Mucosa of descending colon (tissue), 3 donors: ENCODE results near the gene TYW1B. TPM values are rescaled to one million over a fixed set of nuclear protein-coding genes. Genes with fewer than 3 reads are reported as not detected.
A peak's percentile ranks its signal among the peaks of the same experiment; 100 is the strongest.
"Not testable (repeated sequence)": the region's sequence is repeated elsewhere in the genome, so short reads cannot be mapped to it uniquely, and the experiment has no call there.

Experiments used
- ATAC-seq: fragments of 200-7000 bp; cut with Tn5 transposase; one replicate; pipeline ENCODE4 v1.9.1; 2020; ENCODE audit warnings: mild to moderate bottlenecking, moderate library complexity
- DNase-seq, 3 donors: peaks; one replicate each; pipeline ENCODE4 v3.0.0-alpha.2; 2020
- H3K36me3 ChIP-seq: fragments of 200-600 bp; one replicate; pipeline ENCODE4 v1.8.0; 2021; ENCODE audit warnings: low read depth, mild to moderate bottlenecking
- H3K4me1 ChIP-seq: fragments of 200-600 bp; one replicate; pipeline ENCODE4 v1.8.0; 2021; ENCODE audit warnings: low read depth, mild to moderate bottlenecking
- H3K4me3 ChIP-seq: fragments of 200-600 bp; one replicate; pipeline ENCODE4 v1.8.0; 2021; ENCODE audit warnings: mild to moderate bottlenecking
- H3K9me3 ChIP-seq: fragments of 200-600 bp; one replicate; pipeline ENCODE4 v1.8.0; 2021; ENCODE audit warnings: mild to moderate bottlenecking
- CTCF ChIP-seq: fragments of 200-600 bp; IDR thresholded peaks from one replicate; pipeline ENCODE4 v1.8.0; 2022; ENCODE audit warnings: antibody characterized with exemption, mild to moderate bottlenecking
- intact Hi-C, 2 donors: fragments of 100-400 bp; cut with DNase I in 1 of 2; cut with micrococcal nuclease in 1 of 2; formaldehyde crosslinking; loops; one replicate each; pipeline versions ENCODE4 v1.11.0 to v1.11.1; 2022; cut with DNase I, micrococcal nuclease
- total RNA-seq, 3 donors: library from RNA; stranded (reverse); fragmentation: NEBNext Ultra II Directional in 2 of 3; extraction: Animal tissue kit (Norgen Biotek cat#: 25700) in 2 of 3; gene quantifications; one replicate each; pipeline versions ENCODE4 v1.2.1 to v1.2.4, GENCODE V29; 2021 to 2023
- donor health status: DM: no; HTN: no; CAD: no; lungs with moderate emphysema.
- donor health status: DM: no; HTN: no; CAD: no.
- donor health status: DM: no; HTN: yes; CAD: no.

The TYW1B gene
- total RNA-seq, 3 donors from 2014 or later, result 2.5 to 6.3 (median 3.5) TPM

- Histone ChIP-seq H3K4me1 (no peaks in the 10 kb centered on the region), H3K36me3 (no peaks in the 10 kb centered on the region), H3K9me3 (no peaks in the 10 kb centered on the region), H3K4me3 (no peak overlapping the region)
- TF ChIP-seq CTCF, result no peak
- intact Hi-C loops, result no loop called here
- no peak for ATAC-seq
- no peak for DNase-seq
Observed at GRCh38 chr7:72674394-72674793, 153.6 kb downstream of the TYW1B start.

DNA sequence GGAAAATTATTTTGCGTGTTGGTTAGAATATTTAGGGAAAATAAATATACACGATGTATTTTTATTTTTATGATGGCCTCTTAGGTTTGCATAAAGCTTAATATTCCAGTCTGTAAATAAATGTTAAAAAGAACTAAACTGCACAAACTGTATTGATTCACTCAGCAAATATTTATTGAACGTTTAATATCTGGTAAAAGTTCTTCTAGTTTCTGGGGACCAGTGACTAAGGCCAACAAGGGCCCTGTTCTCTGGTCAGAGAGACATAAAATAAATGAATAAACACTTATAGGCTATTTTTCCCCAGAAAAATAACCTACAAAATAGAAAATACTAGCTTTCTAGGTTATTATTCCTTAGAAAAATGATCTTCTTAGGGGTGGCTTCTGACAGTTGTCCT, 157.2 kb downstream of the TYW1B start:
- DNase-seq, intact Hi-C loops, H3K4me3 ChIP-seq, H3K36me3 ChIP-seq, ATAC-seq, H3K4me1 ChIP-seq, H3K9me3 ChIP-seq: not testable (repeated sequence)

- H3K4me3 ChIP-seq, ATAC-seq, H3K9me3 ChIP-seq, intact Hi-C loops, H3K36me3 ChIP-seq, DNase-seq, H3K4me1 ChIP-seq: not testable (repeated sequence)
Observed at GRCh38 chr7:72668435-72668834, 159.6 kb downstream of the TYW1B start.

DNA sequence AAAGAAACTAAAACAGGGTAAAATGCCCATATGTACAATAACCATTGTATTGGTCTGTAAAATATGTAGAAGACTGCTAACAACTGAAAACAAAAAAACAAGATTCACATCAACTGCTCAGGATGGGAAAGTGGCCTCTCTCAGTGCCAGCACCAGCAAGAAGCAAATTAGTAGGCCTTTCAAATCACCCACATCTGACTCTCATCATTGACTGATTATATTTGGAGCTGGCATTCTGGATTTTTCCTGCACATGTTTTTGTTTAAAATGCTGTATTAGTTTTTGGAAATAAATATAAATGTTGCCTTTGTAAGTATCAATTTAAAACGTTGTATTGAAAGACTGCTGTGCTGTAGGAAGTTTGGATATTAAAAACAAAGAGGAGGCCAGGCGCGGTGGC, 161.0 kb downstream of the TYW1B start:
- intact Hi-C loops, ATAC-seq: not testable (repeated sequence)

DNA sequence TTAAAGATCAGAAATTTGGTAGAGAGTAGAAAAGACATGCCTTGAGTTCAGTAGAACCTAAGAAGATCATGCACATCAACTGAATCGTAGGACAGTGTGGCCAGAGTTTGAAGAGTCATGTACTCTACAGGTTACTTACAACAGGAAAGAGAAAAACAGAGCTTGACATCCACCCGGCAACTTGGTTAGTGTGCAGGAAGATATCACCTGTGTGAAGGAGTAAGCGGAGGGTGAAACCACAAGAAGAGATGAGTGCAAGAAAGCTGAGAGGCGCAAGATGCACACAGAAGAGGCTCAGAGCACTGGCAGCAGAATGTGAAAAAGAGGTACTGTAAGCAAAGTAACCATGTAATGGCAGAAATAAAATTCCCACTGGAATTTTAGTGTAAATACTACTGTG, 179.4 kb downstream of the TYW1B start:
- H3K4me3 ChIP-seq, H3K4me1 ChIP-seq, intact Hi-C loops, H3K36me3 ChIP-seq, H3K9me3 ChIP-seq, ATAC-seq, DNase-seq: not testable (repeated sequence)

More for the DNA sequence above, 161.0 kb downstream of the TYW1B start:
- not testable (repeated sequence) for H3K4me1 ChIP-seq, H3K36me3 ChIP-seq, H3K4me3 ChIP-seq, H3K9me3 ChIP-seq, DNase-seq

DNA sequence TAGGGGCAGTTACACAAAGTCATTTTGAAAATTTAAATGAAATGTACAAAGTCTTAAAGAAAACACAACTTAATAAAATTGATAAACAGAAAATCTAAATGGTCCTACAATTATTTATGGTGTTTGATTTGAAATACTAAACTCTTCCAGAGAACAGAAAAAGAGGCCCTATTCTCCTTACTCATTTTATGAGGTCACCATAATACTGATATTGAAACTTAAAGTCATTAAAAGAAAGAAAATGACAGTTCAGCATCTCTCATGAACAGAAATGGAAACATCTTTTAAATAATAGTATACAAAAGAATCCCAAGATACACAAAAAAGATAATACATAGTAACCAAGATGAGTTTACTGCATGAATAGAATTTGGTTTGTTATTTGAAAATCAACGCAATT, 184.3 kb downstream of the TYW1B start:
- H3K4me1 ChIP-seq, H3K9me3 ChIP-seq, H3K4me3 ChIP-seq, H3K36me3 ChIP-seq, intact Hi-C loops, DNase-seq, ATAC-seq: not testable (repeated sequence)

- H3K4me1 ChIP-seq, H3K4me3 ChIP-seq, intact Hi-C loops, H3K36me3 ChIP-seq, DNase-seq, H3K9me3 ChIP-seq: not testable (repeated sequence)
- peak; percentile 45 for ATAC-seq
Observed at GRCh38 chr7:72641485-72642248, 186.3 kb downstream of the TYW1B start.

GRCh38 chr7:72640740-72641139, 187.3 kb downstream of the TYW1B start:
- ATAC-seq, H3K36me3 ChIP-seq, H3K4me1 ChIP-seq, H3K9me3 ChIP-seq, intact Hi-C loops, H3K4me3 ChIP-seq, DNase-seq: not testable (repeated sequence)

DNA sequence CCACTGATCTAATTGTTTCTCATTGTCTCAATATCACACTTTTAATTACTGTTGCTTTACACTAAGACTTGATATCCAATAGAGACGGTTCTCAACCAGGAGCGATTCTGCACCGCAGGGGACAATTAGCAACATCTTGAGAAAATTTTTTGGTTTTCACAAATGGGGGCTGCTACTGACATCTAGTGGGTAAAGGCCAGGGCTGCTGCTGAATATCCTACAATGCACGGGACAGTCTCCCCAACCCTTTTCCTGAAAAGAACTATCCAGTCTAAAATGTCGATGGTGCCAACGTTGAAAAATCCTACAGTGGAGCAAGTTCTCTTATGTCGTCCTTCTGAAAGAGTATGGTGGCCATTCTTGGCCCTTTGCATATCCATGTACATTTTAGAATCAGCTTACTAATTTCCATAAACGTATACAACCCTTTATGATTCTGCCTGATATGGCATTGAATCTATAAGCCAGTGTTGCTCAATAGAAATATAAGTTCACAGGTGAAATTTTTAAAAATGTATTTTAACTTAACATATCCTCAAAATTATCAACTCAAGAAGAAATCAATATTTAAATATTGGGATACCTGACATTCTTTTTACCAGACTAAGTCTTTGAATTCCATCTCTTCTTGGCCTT, 192.6 kb downstream of the TYW1B start:
- not testable (repeated sequence) for H3K4me3 ChIP-seq, H3K9me3 ChIP-seq, ATAC-seq

DNA sequence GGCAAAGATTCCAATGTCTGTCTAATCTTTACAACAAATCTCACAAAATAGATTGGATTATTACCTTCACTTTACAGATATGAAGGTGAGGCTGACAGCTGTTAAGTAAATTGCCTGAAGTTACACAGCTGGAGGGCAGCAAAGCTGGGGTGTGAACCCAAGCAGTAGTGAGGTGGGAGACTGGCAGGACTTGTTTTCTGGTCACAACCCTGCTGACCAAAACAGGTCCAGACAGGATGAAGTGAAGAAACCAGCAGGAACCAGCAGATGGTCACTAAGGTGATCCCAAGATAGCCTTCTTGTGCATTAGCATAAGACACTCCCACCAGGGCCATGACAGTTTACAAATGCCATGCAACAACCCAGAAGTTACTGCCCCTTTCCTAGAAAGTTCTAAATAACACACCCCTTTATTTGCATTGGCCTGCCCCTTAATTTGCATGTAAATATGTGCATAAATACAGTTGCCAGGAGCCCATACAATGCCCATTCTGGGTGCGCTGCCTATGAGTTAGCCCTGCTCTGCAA, 195.2 kb downstream of the TYW1B start:
- H3K4me3 ChIP-seq, H3K9me3 ChIP-seq, H3K36me3 ChIP-seq, H3K4me1 ChIP-seq, intact Hi-C loops: not testable (repeated sequence)
- DNase-seq (peak in 2 of 3 donors; percentile 39 to 45), ATAC-seq (peak; percentile 98)

More for the DNA sequence above, 192.6 kb downstream of the TYW1B start:
- H3K4me1 ChIP-seq, H3K36me3 ChIP-seq, DNase-seq, intact Hi-C loops: not testable (repeated sequence)

GRCh38 chr7:72628375-72628774, 199.6 kb downstream of the TYW1B start:
- H3K4me1 ChIP-seq, H3K9me3 ChIP-seq, intact Hi-C loops, H3K36me3 ChIP-seq, DNase-seq, H3K4me3 ChIP-seq, ATAC-seq: not testable (repeated sequence)

DNA sequence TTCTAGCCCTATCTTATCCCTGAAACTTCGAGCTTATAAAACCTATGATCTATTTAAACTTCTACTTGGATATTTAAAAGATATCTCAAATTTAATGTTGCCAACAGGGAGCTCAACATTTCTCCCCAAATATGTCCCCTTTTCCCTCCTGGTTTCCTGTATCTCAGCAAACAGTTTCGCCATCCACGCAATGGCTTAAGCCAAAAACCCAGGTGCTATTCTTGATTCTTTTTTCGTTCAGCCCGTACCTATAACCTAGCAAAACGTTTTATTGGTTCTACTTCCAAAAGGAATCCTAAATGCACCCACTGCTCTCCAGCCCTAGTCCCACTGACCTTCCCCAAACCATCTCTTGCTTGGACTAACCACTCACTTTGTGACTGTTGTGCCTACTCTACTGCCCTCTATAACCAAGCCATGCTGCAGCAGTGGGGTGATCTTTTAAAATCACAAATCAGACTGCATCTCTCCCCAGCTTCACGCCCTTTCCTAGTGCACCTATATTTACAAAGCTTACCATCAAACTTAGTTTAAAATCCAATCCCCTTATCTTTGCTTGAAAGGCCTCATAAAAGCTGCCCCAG, 201.5 kb downstream of the TYW1B start:
- H3K36me3 ChIP-seq, intact Hi-C loops, H3K9me3 ChIP-seq, H3K4me3 ChIP-seq, H3K4me1 ChIP-seq, ATAC-seq, DNase-seq: not testable (repeated sequence)
